ENCODE results near the gene UPP1. TPM values are rescaled to one million over a fixed set of nuclear protein-coding genes. Genes with fewer than 3 reads are reported as not detected.
"Not testable (repeated sequence)": the region's sequence is repeated elsewhere in the genome, so short reads cannot be mapped to it uniquely, and the experiment has no call there.

The UPP1 gene
- total RNA-seq, 1 donor from 2014 or later = 61.0 TPM

DNA sequence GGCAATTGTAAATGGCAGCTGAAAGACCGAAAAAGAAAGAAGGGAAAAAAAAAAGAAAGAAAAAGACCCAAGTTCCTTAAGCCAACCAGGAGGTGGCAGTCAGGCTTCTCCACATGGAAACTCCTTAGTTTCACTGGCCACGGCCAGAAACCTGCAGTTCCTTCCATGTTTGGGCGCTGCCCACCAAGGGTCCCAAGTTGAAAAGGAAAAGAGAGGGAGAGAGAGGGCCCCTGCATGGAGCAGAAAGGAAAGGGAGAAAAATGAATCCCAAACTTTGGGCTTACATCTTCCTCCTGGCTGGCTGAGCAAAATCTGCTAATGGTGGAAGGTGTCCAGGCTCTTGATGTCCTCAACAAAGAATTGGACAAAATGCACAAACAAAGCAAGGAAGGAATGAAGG is 50.4 kb downstream of the UPP1 start:
- H3K36me3 ChIP-seq = no peaks in the 10 kb centered on the region
- intact Hi-C loops (cut with DNase I) = no loop called here
- no peak overlapping the region for H3K4me3 ChIP-seq
- H3K4me1 ChIP-seq = peaks cover 3% of the 10 kb centered on the region
- no peak for ATAC-seq
- DNase-seq = no peak
- no peak overlapping the region for H3K27ac ChIP-seq
- TF ChIP-seq, protein P1, sequence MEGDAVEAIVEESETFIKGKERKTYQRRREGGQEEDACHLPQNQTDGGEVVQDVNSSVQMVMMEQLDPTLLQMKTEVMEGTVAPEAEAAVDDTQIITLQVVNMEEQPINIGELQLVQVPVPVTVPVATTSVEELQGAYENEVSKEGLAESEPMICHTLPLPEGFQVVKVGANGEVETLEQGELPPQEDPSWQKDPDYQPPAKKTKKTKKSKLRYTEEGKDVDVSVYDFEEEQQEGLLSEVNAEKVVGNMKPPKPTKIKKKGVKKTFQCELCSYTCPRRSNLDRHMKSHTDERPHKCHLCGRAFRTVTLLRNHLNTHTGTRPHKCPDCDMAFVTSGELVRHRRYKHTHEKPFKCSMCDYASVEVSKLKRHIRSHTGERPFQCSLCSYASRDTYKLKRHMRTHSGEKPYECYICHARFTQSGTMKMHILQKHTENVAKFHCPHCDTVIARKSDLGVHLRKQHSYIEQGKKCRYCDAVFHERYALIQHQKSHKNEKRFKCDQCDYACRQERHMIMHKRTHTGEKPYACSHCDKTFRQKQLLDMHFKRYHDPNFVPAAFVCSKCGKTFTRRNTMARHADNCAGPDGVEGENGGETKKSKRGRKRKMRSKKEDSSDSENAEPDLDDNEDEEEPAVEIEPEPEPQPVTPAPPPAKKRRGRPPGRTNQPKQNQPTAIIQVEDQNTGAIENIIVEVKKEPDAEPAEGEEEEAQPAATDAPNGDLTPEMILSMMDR (IDR thresholded peaks at IDR 0.05) = no peak
- H3K9me3 ChIP-seq = no peaks in the 10 kb centered on the region
- no peaks in the 10 kb centered on the region for H3K27me3 ChIP-seq (ENCODE audit: low read depth)

DNA sequence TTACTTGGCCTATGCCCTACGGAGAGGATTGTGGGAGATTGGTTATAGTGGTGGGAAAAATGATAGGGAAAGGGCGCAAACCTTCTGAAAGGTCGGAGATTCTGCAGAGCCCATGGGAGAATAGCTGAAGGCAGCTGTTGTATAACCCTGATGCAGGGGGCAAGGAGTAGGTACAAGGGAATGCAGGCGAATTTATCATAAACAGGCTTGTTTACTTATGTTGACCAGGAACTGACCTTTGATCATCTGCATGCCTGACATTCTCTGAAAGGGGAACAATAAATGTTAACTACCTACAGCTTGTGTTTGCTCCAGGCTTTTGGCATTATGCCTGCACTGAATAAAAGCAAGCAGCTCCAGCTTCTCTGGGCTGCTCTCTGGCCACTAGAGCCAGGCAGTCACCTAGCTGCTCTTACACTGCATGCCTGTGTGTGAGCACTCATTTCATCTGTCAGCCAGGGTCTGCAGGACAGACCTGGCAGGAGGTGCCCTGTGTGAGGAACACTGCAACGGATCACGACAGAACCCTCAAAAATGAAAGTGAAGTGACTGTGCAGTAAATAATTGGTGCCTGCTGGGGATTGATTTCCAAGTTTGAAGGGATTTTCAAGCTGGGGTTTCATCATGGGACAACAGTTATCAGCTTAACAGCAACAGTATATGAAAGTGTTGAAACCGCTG is 51.1 kb downstream of the UPP1 start:
- TF ChIP-seq, protein P1 (IDR thresholded peaks at IDR 0.05) = no peak
- intact Hi-C loops (cut with DNase I) = no loop called here
- H3K4me1 ChIP-seq = peaks cover 3% of the 10 kb centered on the region
- H3K4me3 ChIP-seq = no peak overlapping the region
- no peaks in the 10 kb centered on the region for H3K36me3 ChIP-seq
- H3K9me3 ChIP-seq = no peaks in the 10 kb centered on the region
- H3K27ac ChIP-seq = no peak overlapping the region
- DNase-seq (no peak), ATAC-seq (no peak)
- H3K27me3 ChIP-seq (ENCODE audit: low read depth) = no peaks in the 10 kb centered on the region

DNA sequence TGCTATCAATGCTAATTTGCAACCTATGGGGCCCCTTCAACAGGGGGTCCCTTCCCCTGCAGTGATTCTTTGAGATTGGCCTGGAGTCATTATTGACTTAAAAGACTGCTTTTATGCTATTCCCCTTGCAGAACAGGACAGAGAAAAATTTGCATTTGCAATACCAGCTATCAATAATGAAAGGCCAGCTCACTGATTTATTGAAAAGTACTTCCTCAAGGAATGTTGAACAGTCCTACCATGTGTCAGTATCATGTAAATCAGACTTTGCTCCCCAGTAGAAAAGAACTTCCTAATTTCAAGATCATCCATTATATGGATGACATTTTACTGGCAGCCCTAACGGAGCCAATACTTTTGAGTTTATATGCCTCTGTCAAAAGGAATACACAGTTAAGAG is 52.5 kb downstream of the UPP1 start:
- H3K4me3 ChIP-seq = no peak overlapping the region
- DNase-seq = no peak
- H3K27ac ChIP-seq = no peak overlapping the region
- peaks cover 3% of the 10 kb centered on the region for H3K4me1 ChIP-seq
- H3K36me3 ChIP-seq = no peaks in the 10 kb centered on the region
- TF ChIP-seq, protein P1 (IDR thresholded peaks at IDR 0.05) = no peak
- no peaks in the 10 kb centered on the region for H3K27me3 ChIP-seq (ENCODE audit: low read depth)
- ATAC-seq = no peak
- intact Hi-C loops (cut with DNase I) = no loop called here
- H3K9me3 ChIP-seq = no peaks in the 10 kb centered on the region

DNA sequence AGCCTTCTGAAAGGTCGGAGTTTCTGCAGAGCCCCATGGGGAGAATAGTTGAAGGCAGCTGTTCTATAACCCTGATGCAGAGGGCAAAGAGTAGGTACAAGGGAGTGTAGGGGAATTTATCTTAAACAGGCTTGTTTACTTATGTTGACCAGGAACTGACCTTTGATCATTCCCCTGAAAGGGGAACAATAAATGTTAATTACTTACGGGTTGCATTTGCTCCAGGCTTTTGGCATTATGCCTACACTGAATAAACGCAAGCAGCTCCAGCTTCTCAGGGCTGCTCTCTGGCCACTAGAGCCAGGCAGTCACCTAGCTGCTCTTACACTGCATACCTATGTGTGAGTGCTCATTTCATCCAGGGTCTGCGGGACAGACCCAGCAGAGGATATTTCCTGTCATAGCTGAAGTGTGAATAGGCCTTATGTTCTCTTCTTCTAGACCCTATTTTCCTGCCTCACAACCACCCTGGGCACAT is 55.3 kb downstream of the UPP1 start:
- TF ChIP-seq, protein P1 (IDR thresholded peaks at IDR 0.05) = no peak
- Histone ChIP-seq H3K27me3 (ENCODE audit: low read depth) (no peaks in the 10 kb centered on the region), H3K4me1 (peaks cover 3% of the 10 kb centered on the region), H3K36me3 (no peaks in the 10 kb centered on the region), H3K9me3 (no peaks in the 10 kb centered on the region), H3K4me3 (no peak overlapping the region), H3K27ac (no peak overlapping the region)
- intact Hi-C loops (cut with DNase I) = no loop called here
- no peak for DNase-seq
- no peak for ATAC-seq

DNA sequence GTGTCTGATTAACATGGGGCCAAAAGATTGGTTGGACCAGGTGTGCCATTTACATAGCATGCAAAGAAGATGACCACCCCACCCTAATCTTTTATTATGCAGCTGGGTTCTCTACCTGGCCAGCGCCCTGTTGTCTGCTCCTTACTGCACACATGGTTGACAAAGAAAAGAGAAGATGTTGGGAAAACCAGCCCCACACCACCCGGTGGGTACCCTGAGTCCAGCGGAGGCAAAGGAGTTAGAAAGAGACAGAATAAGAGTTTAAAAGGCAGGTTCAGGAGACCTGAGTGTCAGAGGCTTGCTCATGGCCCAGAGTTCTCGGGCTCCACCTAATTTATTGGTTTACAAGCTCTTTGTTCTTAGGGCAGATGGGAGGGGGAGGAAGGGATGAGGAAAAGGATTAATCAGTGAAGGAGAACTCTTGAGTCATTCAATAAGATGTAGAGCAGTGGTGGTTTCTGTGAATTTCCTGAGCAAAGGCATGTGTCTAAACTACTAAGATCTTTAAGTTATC is 58.1 kb downstream of the UPP1 start:
- Histone ChIP-seq H3K36me3 (no peaks in the 10 kb centered on the region), H3K27ac (no peak overlapping the region), H3K4me3 (no peak overlapping the region), H3K9me3 (no peaks in the 10 kb centered on the region), H3K4me1 (no peaks in the 10 kb centered on the region), H3K27me3 (ENCODE audit: low read depth) (no peaks in the 10 kb centered on the region)
- ATAC-seq (no peak), DNase-seq (no peak)
- intact Hi-C loops (cut with DNase I) = no loop called here
- TF ChIP-seq, protein P1 (IDR thresholded peaks at IDR 0.05) = no peak

DNA sequence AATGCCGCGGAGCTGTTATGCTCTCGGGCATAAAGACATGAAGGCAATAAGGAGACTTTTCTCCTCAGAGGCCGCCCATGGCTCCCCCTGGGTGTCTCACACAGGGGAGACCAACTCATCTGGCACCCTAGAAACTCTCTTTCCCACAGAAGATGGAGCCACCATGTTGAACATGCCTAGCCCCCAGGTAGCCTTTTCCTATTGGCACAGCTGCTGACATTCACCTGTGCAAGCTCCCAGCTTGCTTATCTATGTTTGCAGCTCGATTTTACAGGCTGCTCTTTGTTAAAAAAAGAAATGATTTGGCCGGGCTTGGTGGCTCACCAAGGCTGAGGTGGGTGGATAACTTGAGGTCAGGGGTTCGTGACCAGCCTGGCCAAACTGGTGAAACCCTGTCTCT is 58.6 kb downstream of the UPP1 start:
- H3K4me3 ChIP-seq; H3K36me3 ChIP-seq; H3K27me3 ChIP-seq (ENCODE audit: low read depth); DNase-seq; intact Hi-C loops (cut with DNase I); H3K27ac ChIP-seq; H3K4me1 ChIP-seq; H3K9me3 ChIP-seq; ATAC-seq: not testable (repeated sequence)
